Ishikawa (cell line): ENCODE results near the gene FAM171A1.

Experiments
- CREB1 ChIP-seq: IDR thresholded peaks from 2 replicates; pipeline ENCODE4 v1.6.1; 2012; ENCODE audit warnings: low read depth
- EP300 ChIP-seq: IDR thresholded peaks from 2 replicates; pipeline ENCODE4 v1.6.1; 2012; ENCODE audit warnings: borderline replicate concordance
- TEAD4 ChIP-seq: IDR thresholded peaks from 2 replicates; pipeline ENCODE4 v1.6.1; 2012

DNA sequence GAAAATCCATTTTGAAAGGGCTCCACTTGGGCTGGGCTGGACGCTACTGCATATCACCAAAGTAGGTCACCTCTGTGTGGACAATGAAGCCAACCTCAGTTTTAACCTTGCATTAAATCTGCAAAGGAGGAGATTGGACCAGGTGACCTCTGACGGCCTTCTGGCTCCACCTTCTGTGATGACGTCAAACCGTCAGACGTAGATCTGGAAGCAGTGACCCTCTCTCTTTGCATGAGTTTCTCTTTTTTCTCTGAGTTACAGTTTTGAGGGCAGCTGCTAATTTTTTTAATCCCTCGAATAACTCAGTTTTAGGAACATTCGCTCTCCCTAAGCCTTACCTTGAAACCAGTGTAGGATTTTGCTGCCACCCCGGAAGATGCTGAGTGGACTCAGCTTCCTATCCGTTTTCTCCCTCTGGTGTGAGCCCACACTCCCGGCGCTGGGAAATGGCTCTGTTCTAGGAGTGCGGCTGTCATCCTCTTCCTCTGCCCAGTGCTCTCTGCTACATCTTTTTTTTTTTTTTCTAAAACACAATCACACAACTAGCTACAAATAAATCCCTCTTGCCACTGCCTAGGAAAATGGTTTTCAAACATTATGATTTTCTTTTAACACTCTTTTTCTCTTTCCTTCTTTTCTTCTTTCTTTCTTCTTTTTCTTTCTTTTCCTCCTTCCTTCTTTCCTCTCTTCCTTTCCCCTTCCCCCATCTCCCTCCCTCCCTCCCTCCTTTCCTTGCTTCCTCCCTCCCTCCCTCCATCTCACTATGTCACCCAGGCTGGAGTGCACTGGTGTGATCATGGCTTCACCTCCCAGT is 174.9 kb downstream of the FAM171A1 start:
- no peak for TF ChIP-seq EP300
- TF ChIP-seq CREB1 = no peak
- no peak for TF ChIP-seq TEAD4
